Osteocyte (in vitro differentiated cells): ENCODE data around the gene HIGD1A. TPM values are rescaled to one million over a fixed set of nuclear protein-coding genes. Genes with fewer than 3 reads are reported as not detected.

Source experiments
- DNase-seq: peaks from one replicate; pipeline ENCODE4 v3.0.0; 2021; ENCODE audit warnings: mixed read lengths; ENCODE audit not compliant: unreplicated experiment; ENCODE audit errors: extremely low spot score
- H3K27ac Mint-ChIP-seq: one replicate; pipeline ENCODE4 v1.8.0; 2021; ENCODE audit warnings: mild to moderate bottlenecking, mixed read lengths; ENCODE audit not compliant: unreplicated experiment
- H3K27me3 Mint-ChIP-seq: one replicate; pipeline ENCODE4 v1.8.0; 2021; ENCODE audit warnings: mixed read lengths; ENCODE audit not compliant: unreplicated experiment
- H3K36me3 Mint-ChIP-seq: one replicate; pipeline ENCODE4 v1.8.0; 2021; ENCODE audit warnings: mixed read lengths; ENCODE audit not compliant: unreplicated experiment
- H3K4me1 Mint-ChIP-seq: one replicate; pipeline ENCODE4 v1.8.0; 2021; ENCODE audit warnings: mixed read lengths; ENCODE audit not compliant: unreplicated experiment
- H3K4me3 Mint-ChIP-seq: one replicate; pipeline ENCODE4 v1.8.0; 2021; ENCODE audit warnings: mild to moderate bottlenecking, moderate library complexity, mixed read lengths; ENCODE audit not compliant: unreplicated experiment
- H3K9me3 Mint-ChIP-seq: one replicate; pipeline ENCODE4 v1.8.0; 2021; ENCODE audit warnings: mixed read lengths; ENCODE audit not compliant: unreplicated experiment
- total RNA-seq: library from RNA; stranded (reverse); gene quantifications from 2 replicates; pipeline ENCODE4 v1.2.1, GENCODE V29; 2021
- TF ChIP-seq, protein P1 (sequence below): fragments of 200-600 bp; sonication (generic); IDR thresholded peaks from 2 replicates; pipeline ENCODE4 v1.5.0; 2021; ENCODE audit warnings: antibody characterized with exemption, mild to moderate bottlenecking, moderate library complexity

HIGD1A gene
- total RNA-seq, 1 donor from 2014 or later = 63.8 TPM

DNA sequence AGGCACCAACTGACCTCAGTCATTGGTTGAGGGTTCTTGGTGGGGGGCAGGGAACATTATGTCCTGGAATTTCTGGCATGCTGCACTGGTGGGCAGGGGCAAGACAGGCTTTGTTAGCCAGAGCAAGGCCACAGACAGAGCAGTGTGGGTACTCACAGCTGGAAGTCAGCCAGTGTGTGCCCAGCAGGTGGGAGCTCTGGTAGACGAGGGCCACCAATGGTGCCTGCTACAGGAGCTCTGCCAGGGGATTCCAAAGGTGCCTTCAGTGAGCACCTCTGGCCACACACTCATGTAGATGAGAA, 40.1 kb upstream of the HIGD1A start:
- Mint-ChIP-seq H3K27me3 (peaks cover 21% of the 10 kb centered on the region), H3K9me3 (no peaks in the 10 kb centered on the region), H3K4me3 (no peak overlapping the region), H3K27ac (no peak overlapping the region), H3K4me1 (peaks cover 7% of the 10 kb centered on the region), H3K36me3 (no peaks in the 10 kb centered on the region)
- TF ChIP-seq, protein P1, sequence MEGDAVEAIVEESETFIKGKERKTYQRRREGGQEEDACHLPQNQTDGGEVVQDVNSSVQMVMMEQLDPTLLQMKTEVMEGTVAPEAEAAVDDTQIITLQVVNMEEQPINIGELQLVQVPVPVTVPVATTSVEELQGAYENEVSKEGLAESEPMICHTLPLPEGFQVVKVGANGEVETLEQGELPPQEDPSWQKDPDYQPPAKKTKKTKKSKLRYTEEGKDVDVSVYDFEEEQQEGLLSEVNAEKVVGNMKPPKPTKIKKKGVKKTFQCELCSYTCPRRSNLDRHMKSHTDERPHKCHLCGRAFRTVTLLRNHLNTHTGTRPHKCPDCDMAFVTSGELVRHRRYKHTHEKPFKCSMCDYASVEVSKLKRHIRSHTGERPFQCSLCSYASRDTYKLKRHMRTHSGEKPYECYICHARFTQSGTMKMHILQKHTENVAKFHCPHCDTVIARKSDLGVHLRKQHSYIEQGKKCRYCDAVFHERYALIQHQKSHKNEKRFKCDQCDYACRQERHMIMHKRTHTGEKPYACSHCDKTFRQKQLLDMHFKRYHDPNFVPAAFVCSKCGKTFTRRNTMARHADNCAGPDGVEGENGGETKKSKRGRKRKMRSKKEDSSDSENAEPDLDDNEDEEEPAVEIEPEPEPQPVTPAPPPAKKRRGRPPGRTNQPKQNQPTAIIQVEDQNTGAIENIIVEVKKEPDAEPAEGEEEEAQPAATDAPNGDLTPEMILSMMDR = no peak
- peak; percentile 53 for DNase-seq

DNA sequence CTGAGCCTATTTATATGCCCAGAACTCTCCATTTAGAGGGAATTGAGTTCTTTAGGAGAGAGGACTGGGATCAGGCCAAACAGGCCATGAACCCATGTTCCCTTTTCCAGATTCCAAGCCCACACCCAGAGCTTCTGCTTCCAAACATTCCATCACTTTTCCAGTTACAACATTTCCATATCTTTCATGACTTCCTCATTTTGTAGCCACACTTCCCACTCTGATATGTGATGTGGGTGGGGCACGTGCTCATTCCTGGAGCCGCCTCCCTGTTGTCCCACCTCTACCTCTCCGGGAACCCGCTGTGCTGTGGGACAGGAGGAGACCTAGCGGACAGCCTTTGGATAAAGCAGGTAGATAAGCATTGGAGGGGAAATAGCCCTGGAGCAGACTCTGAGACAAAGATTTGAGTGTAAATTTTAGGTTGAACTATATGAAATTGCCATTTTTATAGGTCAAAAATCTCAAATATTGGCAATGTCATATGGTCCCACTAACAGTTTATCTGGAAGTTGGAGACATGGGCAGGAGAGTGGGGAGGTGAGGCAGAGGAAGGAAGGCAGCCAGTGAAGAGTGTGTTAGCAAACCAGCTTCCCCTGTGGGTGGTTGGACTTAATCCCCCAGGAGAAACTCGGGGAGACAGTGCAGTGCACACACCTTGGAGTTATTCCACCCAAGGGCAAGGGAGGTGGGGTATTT, 39.6 kb upstream of the HIGD1A start:
- peak; percentile 54 for DNase-seq
- Mint-ChIP-seq H3K4me3 (no peak overlapping the region), H3K36me3 (no peaks in the 10 kb centered on the region), H3K9me3 (no peaks in the 10 kb centered on the region), H3K27ac (no peak overlapping the region), H3K4me1 (peaks cover 7% of the 10 kb centered on the region), H3K27me3 (peaks cover 23% of the 10 kb centered on the region)
- TF ChIP-seq, protein P1 = no peak

DNA sequence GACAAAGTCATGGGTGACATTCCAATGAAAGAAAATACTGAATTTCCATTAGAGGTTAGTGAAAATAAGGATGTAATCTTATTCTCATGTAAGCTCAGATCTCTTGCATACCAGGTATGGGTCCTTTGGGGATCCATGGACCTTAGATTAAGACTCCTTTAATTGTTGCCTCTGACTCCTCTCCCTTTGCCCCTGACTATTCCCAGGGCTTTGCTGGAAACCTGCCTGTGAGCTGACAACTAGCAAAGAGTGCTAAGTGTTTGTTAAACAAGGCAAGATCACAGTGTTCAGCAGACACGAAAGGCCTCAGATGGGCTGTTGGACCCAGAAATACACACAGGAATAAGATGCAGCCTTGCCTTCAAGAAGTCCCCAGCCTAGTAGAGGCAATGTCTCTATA, 37.0 kb upstream of the HIGD1A start:
- Mint-ChIP-seq H3K4me3 (no peak overlapping the region), H3K4me1 (peaks cover 5% of the 10 kb centered on the region), H3K9me3 (no peaks in the 10 kb centered on the region), H3K27ac (no peak overlapping the region), H3K27me3 (peaks cover 25% of the 10 kb centered on the region), H3K36me3 (no peaks in the 10 kb centered on the region)
- peak; percentile 25 for DNase-seq
- TF ChIP-seq, protein P1 = no peak

DNA sequence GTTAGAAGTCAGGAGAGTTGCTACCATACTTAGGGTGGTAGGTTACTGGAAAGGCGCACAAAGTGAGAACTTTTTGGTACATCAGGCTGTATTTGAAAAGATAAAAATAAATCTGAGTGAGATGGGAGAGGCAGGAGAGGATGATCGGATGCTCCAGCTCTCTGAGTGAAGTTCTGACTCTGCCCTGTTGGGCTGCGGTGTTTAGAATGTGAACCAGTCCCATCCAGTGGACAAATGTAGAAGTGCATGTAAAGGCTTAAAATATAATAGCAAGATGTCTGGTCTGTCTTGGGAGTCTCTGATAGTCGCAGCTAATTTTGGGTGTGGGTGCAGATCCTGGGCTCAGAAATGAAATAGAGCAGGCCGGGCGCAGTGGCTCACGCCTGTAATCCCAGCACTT, 35.3 kb upstream of the HIGD1A start:
- peaks cover 33% of the 10 kb centered on the region for H3K27me3 Mint-ChIP-seq
- DNase-seq = peak; percentile 80
- H3K36me3 Mint-ChIP-seq = no peaks in the 10 kb centered on the region
- H3K4me1 Mint-ChIP-seq = peaks cover 5% of the 10 kb centered on the region
- H3K9me3 Mint-ChIP-seq = no peaks in the 10 kb centered on the region
- no peak overlapping the region for H3K27ac Mint-ChIP-seq
- TF ChIP-seq, protein P1 = peak; percentile 74
- H3K4me3 Mint-ChIP-seq = no peak overlapping the region

DNA sequence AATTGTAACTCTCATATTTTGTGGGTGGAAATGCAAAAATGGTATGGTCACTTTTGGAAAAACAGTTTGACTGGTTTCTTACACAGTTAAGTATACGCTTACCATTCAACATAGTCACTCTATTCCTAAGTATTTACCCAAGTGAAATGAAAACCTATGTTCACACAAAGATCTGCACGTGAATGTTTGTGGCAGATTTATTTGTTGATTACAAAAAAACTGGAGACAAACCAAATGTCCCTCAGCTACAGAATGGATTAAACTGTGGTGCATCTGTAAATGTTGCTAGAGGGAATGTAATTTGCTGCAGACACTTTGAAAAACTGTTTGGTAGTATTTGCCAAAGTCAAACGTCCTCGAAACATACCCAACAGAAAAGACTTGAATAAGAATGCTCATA, 34.3 kb upstream of the HIGD1A start:
- TF ChIP-seq, protein P1 = no peak
- no peaks in the 10 kb centered on the region for H3K9me3 Mint-ChIP-seq
- H3K27me3 Mint-ChIP-seq = peaks cover 33% of the 10 kb centered on the region
- no peak overlapping the region for H3K4me3 Mint-ChIP-seq
- no peak for DNase-seq
- H3K36me3 Mint-ChIP-seq = no peaks in the 10 kb centered on the region
- no peak overlapping the region for H3K27ac Mint-ChIP-seq
- H3K4me1 Mint-ChIP-seq = peaks cover 2% of the 10 kb centered on the region
